ENCODE results near the gene LRRK1. TPM values are rescaled to one million over a fixed set of nuclear protein-coding genes. Genes with fewer than 3 reads are reported as not detected.

The LRRK1 gene
- total and polyA plus RNA-seq, 2 of the 13 experiments (the other 11 are each of a cell fraction or from before 2014, with no cell fraction given) = 0.13 to 1.2 TPM

- POLR2A ChIA-PET = no interaction called here
- no peak for FAIRE-seq
- Histone ChIP-seq H2AFZ (ENCODE audit: low read length) (no peak overlapping the region), H3K79me2 (ENCODE audit: insufficient read depth, low read length) (no peaks in the 10 kb centered on the region), H3K27me3 (ENCODE audit: control insufficient read depth in 1 of 2, insufficient read depth in 2 of 2, low read length in 2 of 2) (peaks cover 12 to 95% of the 10 kb centered on the region in 2 experiments; a peak in 4 of 5 replicates), H3K9me3 (ENCODE audit: low read length) (no peaks in the 10 kb centered on the region), H3K4me1 (ENCODE audit: insufficient read depth, low read length) (no peaks in the 10 kb centered on the region), H3K4me3 (replicated peaks in 1 of 3; ENCODE audit: insufficient read depth in 1 of 3, low read depth in 2 of 3, low read length in 3 of 3) (no peak overlapping the region), H4K20me1 (ENCODE audit: insufficient read depth, low read length) (no peaks in the 10 kb centered on the region), H3K36me3 (replicated peaks in 1 of 2; ENCODE audit: control insufficient read depth in 1 of 2, insufficient read depth in 2 of 2, low read length in 2 of 2) (no peaks in the 10 kb centered on the region), H3K4me2 (ENCODE audit: low read depth, low read length) (no peak overlapping the region), H3K27ac (ENCODE audit: extremely low read length, insufficient read depth, low read length) (no peak overlapping the region), H3K9ac (ENCODE audit: insufficient read depth, low read depth, low read length) (no peak overlapping the region)
- CTCF ChIA-PET (ENCODE audit: low intra/inter-chr PET ratio, low total read pairs) = no interaction called here
- ATAC-seq = no peak
- no peak for DNase-seq (ENCODE audit: low spot score)
- BruUV-seq (replicated peaks) = no TSS peak
- TF ChIP-seq CBX2 (IDR thresholded peaks at IDR 0.05; ENCODE audit: low read depth, low read length) (no peak), CBX2 (CRISPR knock-in tag; IDR thresholded peaks at IDR 0.05; ENCODE audit: low read depth) (no peak), ZNF790 (CRISPR knock-in tag; IDR thresholded peaks at IDR 0.05; ENCODE audit: borderline replicate concordance) (no peak), PHB2 (IDR thresholded peaks at IDR 0.05; ENCODE audit: partially characterized antibody) (no peak), PITX1 (CRISPR knock-in tag; IDR thresholded peaks at IDR 0.05) (no peak), HDAC1 (CRISPR knock-in tag; IDR thresholded peaks at IDR 0.05) (no peak), ZNF784 (CRISPR knock-in tag; IDR thresholded peaks at IDR 0.05; ENCODE audit: borderline replicate concordance) (no peak), ZBTB46 (CRISPR knock-in tag; IDR thresholded peaks at IDR 0.05; ENCODE audit: borderline replicate concordance) (no peak)
- intact Hi-C loops (cut with micrococcal nuclease; ENCODE audit: unreplicated experiment) = no loop called here
- WGBS (ENCODE audit: low lambda C conversion rate) = 0% methylated on average over 4 of the region's 6 CpGs
- in situ Hi-C loops (cut with HindIII; ENCODE audit: extremely low pct_ligation_motif_present, low pct_unique_long_range_greater_than_20kb) = no loop called here
Measured at GRCh38 chr15:100893261-100893963, 25.7 kb upstream of the LRRK1 start.
